GM19193 (cell line): Measurements from ENCODE around the gene MACROD1.

ENCODE experiments used
- POLR2A ChIP-seq: IDR thresholded peaks from 4 replicates; pipeline ENCODE4 v1.6.1; 2011; ENCODE audit not compliant: insufficient read depth, insufficient read length; ENCODE audit errors: extremely low read depth

MACROD1 gene

GRCh38 chr11:64102005-64102738, 63.7 kb downstream of the MACROD1 start:
- no peak for TF ChIP-seq POLR2A

DNA sequence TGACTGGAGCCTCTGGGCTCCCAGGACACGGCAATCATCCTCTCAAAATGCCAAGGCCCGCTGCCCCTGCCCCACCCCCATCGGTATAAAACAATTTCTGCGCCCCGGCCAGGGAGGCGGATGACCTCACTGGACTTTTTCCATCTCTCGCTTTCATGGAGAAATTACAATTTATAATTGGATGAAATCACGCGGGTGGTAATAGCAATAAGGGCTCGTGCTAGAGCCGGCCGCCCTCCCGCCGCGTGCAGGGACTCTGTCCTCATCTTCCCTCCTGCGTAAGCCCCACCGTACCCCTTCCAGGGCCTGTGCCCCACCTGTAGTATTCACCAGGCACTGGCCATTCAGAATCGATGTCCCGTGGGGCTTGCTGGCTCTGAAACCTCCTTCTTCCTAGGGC, 64.5 kb downstream of the MACROD1 start:
- no peak for TF ChIP-seq POLR2A

GRCh38 chr11:64100782-64101353, 65.0 kb downstream of the MACROD1 start:
- no peak for TF ChIP-seq POLR2A

GRCh38 chr11:64100360-64100759, 65.6 kb downstream of the MACROD1 start:
- no peak for TF ChIP-seq POLR2A

- no peak for TF ChIP-seq POLR2A
These were observed 66.5 kb downstream of the MACROD1 start for GRCh38 chr11:64099436-64099835.

DNA sequence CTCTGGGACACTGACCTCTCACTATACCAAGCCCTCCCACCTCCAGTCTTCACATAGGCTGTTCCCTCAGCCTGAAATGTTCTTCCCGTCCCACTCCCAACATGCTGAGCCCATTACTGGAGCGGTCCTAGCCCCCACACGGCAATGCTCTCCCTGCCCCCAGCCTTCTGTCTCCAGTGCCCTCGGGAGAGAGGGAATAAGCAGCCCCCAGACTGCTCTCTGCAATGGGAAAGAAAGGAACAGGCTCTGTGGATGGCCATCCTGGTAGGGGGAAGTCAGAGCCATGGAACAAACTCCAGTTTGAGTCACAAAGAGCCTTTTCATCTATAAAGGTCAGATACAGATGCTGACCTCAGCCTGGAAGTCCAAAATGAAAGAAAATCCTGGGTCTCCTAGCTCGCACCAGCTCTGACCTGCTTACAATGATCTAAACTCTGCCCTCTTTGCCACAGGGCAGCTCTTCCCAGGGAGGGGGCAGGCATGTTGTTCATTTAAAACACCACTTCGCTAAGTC, 67.5 kb downstream of the MACROD1 start:
- TF ChIP-seq POLR2A = no peak

GRCh38 chr11:64097468-64098317, 68.2 kb downstream of the MACROD1 start:
- TF ChIP-seq POLR2A = no peak

DNA sequence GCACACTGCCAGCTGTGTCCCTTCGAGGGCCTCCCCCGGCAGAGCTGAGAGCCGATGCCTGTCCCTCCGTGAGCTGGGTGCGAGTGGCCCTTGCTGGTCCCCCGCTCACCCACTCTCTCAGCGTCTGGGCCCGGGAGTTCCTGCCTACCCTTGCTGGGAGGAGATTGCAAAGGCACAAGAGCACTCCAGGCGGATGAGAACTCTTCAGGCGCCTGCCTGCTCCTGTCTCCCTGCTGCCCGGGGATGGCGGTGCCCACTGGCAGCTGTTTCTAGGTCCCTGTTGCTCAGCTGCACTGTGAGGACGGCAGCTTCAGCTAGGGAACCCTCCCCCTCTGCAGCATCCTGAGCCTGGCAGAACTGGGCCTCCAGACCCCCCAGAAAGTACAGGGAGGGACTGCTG, 69.1 kb downstream of the MACROD1 start:
- TF ChIP-seq POLR2A = no peak

- TF ChIP-seq POLR2A = no peak
These were observed 70.0 kb downstream of the MACROD1 start for GRCh38 chr11:64095949-64096348.

GRCh38 chr11:64095273-64095817, 70.6 kb downstream of the MACROD1 start:
- no peak for TF ChIP-seq POLR2A

- TF ChIP-seq POLR2A = no peak
These were observed 71.3 kb downstream of the MACROD1 start for GRCh38 chr11:64094463-64095260.

DNA sequence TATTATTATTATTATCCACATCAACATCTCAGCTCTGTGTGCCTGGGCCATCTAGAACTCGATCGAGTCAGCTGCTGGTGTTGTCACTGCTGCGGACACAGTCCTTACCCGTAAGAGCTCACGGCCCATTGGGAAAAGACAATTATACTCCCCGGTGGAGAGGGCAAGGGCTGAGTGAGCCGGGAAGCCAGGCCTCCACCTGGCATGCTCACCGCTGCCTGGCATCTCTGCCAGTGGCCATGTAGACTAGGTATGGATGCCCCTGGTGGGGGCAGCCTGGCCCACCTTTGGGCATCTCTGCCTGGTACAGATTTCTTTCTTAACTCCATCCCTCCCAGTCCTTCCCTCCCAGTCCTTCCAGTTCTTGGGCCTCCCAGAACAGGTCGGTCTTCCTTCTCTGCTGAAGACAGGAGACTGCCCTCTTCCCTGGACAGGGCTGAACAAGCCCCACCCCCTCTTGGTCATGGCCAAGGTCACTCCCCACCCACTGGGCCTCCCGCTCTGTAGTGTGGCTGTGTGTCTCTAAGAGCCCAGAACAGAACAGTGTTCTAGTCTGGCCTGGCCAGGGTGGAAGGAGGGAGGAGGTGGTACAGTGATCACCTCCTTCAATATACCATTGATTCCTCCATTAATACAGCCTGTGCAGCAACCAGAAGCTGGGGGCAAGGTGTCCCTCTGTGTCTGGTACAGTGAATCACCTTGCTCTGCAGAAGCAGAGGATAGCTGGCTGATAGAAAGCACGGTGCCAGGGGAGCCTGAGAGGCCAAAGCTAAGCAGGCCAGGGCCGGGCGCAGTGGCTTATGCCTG, 72.5 kb downstream of the MACROD1 start:
- TF ChIP-seq POLR2A = no peak

GRCh38 chr11:64092761-64093136, 73.2 kb downstream of the MACROD1 start:
- no peak for TF ChIP-seq POLR2A
